ENCODE results near the gene POPDC3.
A peak's percentile ranks its signal among the peaks of the same experiment; 100 is the strongest.

Gene POPDC3

GRCh38 chr6:105136431-105137350 is 43.1 kb downstream of the POPDC3 start:
- Histone ChIP-seq H3K27me3 (no peaks in the 10 kb centered on the region), H3K27ac (peak overlapping the region; percentile 82 to 85), H3K4me1 (peaks cover 0 to 5% (median 0%) of the 10 kb centered on the region in 4 donors), H3K36me3 (no peaks in the 10 kb centered on the region), H3K4me3 (peak overlapping the region; percentile 79 to 82), H3K9me3 (no peaks in the 10 kb centered on the region)
- intact Hi-C loops (cut with DNase I; ENCODE audit: low total_unique reads), result no loop called here
- peak; percentile 55 to 84 for DNase-seq
- peak; percentile 19 to 22 for TF ChIP-seq CTCF (IDR thresholded peaks at IDR 0.05)

- TF ChIP-seq CTCF (IDR thresholded peaks at IDR 0.05), result no peak
- intact Hi-C loops (cut with DNase I; ENCODE audit: low total_unique reads), result no loop called here
- H3K4me3 ChIP-seq, result peak overlapping the region; percentile 79 to 82
Observed at GRCh38 chr6:105135907-105136430, 43.8 kb downstream of the POPDC3 start.

GRCh38 chr6:105135056-105135455 is 44.8 kb downstream of the POPDC3 start:
- intact Hi-C loops (cut with DNase I; ENCODE audit: low total_unique reads), result no loop called here
- Histone ChIP-seq H3K4me1 (peaks cover 0 to 5% (median 0%) of the 10 kb centered on the region in 4 donors), H3K9me3 (no peaks in the 10 kb centered on the region), H3K36me3 (no peaks in the 10 kb centered on the region), H3K27me3 (no peaks in the 10 kb centered on the region), H3K27ac (no peak overlapping the region), H3K4me3 (peak overlapping the region in 1 of 2 donors; percentile 79)
- no peak for DNase-seq
- no peak for TF ChIP-seq CTCF (IDR thresholded peaks at IDR 0.05)

More at GRCh38 chr6:105135907-105136430, 43.8 kb downstream of the POPDC3 start:
- Histone ChIP-seq H3K27me3 (no peaks in the 10 kb centered on the region), H3K27ac (peak overlapping the region; percentile 82 to 85), H3K9me3 (no peaks in the 10 kb centered on the region), H3K36me3 (no peaks in the 10 kb centered on the region), H3K4me1 (peaks cover 0 to 5% (median 0%) of the 10 kb centered on the region in 4 donors)
- DNase-seq, result no peak

- H3K36me3 ChIP-seq, result peaks cover 31 to 39% (median 38%) of the 10 kb centered on the region in 3 donors
- intact Hi-C loops (cut with DNase I; ENCODE audit: low total_unique reads), result no loop called here
- no peak for DNase-seq
Observed at GRCh38 chr6:105122717-105123116, 57.1 kb downstream of the POPDC3 start.

GRCh38 chr6:105121981-105122380 is 57.8 kb downstream of the POPDC3 start:
- Histone ChIP-seq H3K4me3 (no peak overlapping the region), H3K4me1 (no peaks in the 10 kb centered on the region), H3K27ac (no peak overlapping the region), H3K36me3 (peaks cover 31 to 45% (median 44%) of the 10 kb centered on the region in 3 donors), H3K9me3 (no peaks in the 10 kb centered on the region), H3K27me3 (no peaks in the 10 kb centered on the region)
- no peak for TF ChIP-seq CTCF (IDR thresholded peaks at IDR 0.05)
- DNase-seq, result no peak
- intact Hi-C loops (cut with DNase I; ENCODE audit: low total_unique reads), result no loop called here

More at GRCh38 chr6:105122717-105123116, 57.1 kb downstream of the POPDC3 start:
- Histone ChIP-seq H3K4me1 (no peaks in the 10 kb centered on the region), H3K27ac (no peak overlapping the region), H3K27me3 (no peaks in the 10 kb centered on the region), H3K4me3 (no peak overlapping the region), H3K9me3 (no peaks in the 10 kb centered on the region)
- no peak for TF ChIP-seq CTCF (IDR thresholded peaks at IDR 0.05)

All from tibial artery (tissue), 4 donors.